GM18498 (cell line): Measurements from ENCODE around the gene EWSR1.

ENCODE experiments used
- ATAC-seq: cut with Tn5 transposase; IDR thresholded peaks from one replicate; pipeline ENCODE4 v1.9.1; 2021; ENCODE audit warnings: mild to moderate bottlenecking, moderate library complexity; ENCODE audit not compliant: unreplicated experiment

The EWSR1 gene

DNA sequence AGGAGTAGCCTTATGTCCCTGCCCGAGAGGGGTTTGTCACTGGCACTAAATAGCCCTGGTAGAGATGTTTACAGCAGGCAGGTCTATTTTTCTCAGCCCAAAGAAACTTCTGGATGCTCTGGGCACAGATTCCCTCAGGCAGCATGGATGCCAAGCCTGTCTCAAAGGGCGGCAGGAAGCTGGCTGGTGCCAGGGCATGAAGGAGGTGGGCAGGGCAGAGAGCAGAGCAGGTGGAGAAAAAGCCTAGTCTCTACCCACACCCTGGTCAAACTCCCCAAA, 34.3 kb downstream of the EWSR1 start:
- no peak for ATAC-seq

DNA sequence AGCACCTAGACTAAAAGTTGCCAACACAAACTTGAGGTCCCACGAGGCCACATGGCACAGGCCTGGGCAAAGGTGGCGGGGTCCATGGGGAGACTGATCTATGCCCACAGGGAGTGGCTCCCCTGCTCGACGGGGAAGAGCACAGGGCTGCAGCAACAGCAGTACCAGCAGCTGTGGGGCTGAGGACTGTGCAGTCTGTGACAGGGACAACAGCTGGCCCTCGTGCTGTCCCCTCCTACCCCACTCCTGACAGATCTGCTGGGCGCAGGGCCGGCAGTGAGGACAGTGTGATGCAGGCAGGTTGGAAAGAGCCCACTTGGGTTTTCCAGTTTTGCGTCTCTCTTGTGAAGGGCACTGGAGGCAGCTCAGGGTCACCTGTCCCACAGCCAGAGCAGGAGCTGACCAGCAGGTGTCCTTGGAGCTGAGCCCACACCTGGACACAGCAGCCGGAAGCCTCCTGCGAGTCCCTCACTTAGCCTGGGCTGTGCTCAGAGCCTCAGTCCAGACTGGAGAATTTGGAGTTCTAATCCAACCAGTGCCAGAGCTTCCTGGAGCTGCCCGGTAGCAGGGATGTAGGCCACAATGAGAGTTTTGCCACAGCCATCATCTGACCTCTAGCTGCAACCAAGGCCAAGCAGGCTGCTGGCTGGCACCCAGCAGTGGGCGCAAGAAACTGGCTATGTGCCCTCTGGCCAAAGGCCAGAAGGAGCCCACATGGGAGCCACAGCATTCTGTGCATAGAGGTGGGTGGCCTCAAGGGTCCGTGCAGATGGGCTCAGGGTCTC, 34.8 kb downstream of the EWSR1 start:
- no peak for ATAC-seq

DNA sequence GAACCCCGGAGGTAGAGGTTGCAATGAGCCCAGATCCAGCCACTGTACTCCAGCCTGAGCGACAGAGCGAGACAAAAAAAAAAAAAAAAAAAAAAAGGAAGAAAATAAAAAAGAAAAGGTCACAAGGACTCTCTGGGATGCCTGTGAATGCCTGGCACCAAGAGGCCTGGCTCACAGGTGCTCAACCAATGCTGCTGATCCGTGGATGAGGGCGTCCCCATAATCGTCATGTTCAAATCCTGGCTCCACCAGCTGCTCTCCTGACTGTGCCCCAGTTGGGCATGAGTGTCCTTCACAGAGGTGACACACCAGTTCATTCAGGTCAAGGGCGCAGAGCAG, 37.7 kb downstream of the EWSR1 start:
- ATAC-seq: no peak

DNA sequence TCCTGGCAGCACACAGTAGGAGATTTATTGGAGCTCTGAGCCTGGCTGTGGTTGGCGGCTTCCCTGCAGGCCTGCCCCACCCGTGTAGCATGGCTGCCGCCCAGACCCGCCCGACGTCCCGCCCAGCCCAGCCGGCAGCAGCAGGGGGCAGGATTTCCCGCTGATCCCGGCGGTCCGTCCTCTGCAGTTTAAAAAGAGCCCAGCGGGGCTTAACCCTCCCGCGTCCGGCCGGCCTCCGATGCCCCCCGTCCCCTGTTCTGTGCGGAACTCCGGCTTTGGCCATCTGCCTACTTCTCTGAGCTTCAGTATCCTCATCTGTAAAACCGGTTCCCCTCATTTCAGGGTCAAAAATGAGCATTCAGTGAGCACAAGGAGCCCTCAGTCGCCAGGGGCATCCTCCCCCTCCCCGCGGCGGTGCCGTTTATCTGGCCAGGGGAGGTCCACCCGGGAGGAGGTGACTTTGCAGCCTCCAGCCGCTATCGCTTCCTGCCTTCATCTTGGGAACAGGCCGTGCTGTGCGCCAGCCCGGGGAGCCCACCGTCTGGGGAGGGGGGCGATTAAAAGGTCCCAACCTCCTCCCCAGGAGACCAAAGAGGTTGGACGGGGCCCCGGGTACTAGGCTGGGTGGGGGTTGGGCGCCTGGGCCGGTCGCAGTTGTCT, 38.2 kb downstream of the EWSR1 start, which contains the start of gene GAS2L1:
Gene GAS2L1 (plus strand): TSS at position 476 of the 660 bp plus-strand sequence. CDS start 1,456 bp downstream, outside the sequence.
- no peak for ATAC-seq

DNA sequence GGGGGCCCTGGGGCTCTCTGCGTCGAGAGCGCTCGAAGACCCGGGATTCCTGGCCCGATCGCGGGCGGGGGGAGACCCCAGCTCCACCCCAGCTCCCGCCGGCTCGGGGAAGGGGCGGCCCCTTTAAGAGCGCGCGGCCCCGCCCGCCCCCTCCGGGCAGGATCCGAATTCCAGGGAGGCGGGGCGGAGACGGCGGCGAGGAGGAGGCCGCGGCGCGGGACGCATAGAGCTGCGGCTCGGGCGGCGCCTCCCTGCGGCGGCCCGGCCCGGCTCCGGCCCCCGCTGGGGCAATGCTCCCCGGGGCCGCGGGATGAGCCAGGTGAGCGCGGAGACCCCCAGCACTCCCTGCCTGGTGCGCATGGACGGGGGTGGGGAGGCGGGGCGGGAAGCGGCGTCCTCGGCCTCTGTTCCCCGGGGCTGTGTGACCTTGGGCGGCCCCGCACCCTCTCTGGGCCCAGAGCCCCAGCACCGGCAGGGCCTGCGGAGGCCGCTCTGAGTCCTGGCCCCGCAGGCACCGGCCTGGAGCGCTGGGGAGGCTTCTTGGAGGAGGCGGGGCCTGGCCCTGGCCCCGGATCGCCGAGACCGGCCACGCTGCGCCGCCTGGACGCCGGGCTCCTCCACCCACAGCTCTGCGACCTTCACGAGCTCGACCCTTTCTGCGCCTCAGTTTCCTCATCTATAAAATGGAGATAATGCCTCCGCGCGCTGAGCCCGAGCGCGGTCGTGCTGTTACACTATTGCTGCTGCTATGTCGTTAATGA, 38.9 kb downstream of the EWSR1 start:
- ATAC-seq: no peak

DNA sequence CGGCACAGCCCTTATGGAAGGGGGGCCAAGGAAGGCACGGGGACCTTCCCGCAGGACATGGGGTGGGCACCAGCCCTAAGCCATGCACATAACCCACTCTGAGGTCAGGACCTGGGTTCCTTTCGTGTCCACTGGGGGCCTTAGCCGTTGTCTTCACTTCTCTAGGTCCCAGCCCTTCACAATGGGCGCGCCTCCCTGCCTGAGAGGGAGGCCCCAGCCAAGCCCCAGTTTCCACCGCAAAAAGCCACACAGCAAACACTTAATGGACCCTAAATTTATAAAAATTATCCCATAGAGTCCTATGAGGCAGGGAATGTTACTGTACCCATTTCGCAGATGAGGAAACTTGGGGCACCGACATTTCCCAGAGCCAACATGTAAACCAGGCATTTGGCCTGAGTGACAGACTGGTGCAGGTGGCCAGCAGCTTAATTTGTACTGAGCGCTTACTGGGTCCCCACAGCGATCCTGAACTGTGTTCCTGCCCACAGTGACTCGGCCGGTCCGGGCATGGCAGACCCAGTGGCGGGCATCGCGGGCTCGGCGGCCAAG, 39.6 kb downstream of the EWSR1 start:
- no peak for ATAC-seq

DNA sequence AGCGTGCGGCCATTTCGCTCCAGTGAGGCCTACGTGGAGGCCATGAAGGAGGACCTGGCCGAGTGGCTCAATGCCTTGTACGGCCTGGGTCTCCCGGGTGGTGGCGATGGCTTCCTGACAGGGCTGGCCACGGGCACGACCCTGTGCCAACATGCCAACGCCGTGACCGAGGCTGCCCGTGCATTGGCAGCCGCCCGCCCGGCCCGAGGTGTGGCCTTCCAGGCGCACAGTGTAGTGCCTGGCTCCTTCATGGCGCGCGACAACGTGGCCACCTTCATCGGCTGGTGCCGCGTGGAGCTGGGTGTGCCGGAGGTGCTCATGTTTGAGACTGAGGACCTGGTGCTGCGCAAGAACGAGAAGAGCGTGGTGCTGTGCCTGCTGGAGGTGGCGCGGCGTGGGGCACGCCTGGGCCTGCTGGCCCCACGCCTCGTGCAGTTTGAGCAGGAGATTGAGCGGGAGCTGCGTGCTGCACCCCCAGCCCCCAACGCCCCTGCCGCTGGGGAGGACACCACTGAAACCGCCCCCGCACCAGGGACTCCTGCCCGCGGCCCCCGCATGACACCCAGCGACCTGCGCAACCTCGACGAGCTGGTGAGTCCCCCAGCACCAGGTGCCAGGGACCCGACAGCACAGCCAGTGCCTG, 40.2 kb downstream of the EWSR1 start:
- no peak for ATAC-seq

DNA sequence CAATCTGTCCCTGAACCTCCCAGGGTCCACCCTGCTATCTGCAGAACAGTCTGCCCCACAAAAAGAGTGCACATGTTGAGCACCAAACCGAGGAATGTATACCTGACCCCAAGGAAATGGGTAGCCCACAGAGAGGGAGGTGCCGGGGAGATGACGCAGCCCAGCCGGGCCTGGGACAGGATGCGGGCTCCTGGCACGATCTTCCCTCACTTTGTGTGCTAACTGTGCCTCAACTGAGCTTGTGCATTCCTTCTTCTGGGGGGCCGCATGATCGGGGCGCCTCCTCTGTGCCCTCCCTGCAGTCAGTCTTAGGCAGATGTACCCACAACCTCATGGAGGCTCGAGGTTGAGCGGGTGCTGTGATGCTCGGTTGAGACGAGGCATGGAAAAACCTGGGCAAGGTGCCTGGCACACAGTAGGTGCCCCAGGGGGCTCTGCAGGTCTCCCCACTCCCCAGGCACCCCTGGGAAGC, 40.8 kb downstream of the EWSR1 start:
- ATAC-seq: no peak

DNA sequence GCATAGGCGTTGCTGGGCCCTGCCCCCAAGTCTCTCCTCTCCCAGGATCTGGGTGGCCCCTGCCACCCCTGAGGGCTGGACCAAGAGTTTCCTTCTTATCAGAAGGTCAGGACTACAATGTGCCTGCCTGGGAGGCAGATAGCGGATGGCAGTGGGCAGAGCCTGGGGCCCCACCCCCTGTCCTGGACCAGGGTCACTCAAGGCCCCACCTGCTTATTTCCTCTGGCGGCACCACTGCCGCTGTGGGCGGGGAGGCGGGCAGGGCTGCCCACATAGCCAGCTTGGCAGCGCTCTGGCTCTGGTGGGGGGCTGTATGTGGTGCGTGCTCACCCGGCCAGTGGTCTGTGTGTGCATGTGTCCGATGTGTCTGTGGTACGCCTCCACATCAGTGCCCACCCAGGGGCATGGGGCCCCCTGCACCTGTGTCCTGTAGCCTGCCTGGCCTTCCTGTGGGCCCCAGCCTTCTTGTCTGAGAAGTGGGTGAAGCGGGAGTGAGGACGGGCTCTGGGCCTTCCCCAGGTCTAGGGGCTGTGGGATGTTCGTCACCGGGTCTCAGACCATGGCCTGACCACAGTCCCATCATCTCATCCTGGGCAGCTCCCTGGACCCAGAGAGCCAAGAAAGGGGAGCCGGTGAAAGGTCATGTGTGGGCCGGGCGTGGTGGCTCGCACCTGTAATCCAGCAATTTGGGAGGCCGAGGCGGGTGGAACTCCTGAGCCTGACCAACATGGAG, 41.4 kb downstream of the EWSR1 start:
- ATAC-seq: no peak

DNA sequence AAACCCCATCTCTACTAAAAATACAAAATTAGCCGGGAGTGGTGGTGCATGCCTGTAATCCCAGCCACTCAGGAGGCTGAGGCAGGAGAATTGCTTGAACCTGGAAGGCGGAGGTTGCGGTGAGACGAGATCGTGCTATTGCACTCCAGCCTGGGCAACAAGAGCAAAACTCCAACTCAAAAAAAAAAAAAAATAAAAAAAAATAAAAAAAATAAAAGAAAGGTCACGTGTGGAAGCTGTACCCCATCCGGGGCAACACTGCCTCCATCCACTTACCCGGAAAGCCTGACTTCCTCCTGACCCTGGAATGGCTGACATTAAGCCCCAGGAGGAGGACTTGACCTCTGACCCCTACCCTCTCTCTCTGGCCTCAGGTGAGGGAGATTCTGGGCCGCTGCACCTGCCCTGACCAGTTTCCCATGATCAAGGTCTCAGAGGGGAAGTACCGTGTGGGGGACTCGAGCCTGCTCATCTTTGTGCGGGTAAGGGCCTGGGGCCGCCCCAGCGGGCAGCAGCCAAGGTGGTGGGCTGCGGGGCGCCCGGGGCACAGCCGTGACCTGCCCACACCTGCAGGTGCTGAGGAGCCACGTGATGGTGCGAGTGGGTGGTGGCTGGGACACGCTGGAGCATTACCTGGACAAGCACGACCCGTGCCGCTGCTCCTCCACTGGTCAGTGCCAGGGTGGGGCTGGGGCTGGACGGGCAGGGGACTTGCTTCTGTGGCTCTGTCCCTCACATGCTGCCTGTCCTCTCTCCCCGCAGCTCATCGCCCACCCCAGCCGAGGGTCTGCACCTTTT, 42.2 kb downstream of the EWSR1 start:
- no peak for ATAC-seq

DNA sequence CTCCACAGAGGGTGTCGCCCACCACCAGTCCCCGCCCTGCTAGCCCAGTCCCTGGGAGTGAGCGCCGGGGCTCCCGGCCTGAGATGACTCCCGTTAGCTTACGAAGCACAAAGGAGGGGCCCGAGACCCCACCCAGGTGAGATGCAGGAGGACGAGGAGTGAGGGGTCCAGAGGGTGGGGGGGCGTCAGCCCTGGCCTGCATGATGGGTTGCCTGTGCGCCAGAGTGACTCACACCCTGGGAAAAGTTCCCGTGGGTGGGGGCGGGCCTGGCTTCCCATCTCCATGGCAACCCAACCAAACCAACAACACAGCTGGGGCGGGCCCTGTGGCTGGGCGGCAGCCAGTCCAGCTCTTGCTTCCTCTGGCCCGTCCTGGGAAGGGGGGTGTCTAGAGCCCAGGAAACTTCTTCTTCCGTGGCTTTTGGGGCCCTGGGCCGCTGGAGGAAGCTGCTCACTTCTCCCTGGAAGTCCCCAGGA, 42.8 kb downstream of the EWSR1 start:
- ATAC-seq: no peak

DNA sequence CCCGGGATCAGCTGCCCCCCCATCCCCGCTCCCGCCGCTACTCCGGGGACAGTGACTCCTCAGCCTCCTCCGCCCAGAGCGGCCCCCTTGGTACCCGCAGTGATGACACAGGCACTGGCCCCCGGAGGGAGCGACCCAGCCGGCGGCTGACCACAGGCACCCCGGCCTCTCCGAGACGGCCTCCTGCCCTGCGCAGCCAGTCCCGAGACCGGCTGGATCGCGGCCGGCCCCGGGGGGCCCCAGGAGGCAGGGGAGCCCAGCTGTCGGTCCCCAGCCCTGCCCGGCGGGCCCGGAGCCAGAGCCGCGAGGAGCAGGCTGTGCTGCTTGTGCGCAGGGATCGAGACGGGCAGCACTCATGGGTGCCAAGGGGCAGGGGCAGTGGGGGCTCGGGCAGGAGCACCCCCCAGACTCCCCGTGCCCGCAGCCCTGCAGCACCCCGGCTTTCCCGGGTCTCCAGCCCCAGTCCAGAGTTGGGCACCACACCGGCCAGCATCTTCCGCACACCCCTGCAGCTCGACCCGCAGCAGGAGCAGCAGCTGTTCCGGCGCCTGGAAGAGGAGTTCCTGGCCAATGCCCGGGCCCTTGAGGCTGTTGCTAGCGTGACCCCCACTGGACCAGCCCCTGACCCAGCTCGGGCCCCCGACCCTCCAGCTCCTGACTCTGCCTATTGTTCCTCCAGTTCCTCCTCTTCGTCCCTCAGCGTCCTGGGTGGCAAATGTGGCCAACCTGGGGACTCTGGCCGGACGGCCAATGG, 43.6 kb downstream of the EWSR1 start:
- no peak for ATAC-seq

DNA sequence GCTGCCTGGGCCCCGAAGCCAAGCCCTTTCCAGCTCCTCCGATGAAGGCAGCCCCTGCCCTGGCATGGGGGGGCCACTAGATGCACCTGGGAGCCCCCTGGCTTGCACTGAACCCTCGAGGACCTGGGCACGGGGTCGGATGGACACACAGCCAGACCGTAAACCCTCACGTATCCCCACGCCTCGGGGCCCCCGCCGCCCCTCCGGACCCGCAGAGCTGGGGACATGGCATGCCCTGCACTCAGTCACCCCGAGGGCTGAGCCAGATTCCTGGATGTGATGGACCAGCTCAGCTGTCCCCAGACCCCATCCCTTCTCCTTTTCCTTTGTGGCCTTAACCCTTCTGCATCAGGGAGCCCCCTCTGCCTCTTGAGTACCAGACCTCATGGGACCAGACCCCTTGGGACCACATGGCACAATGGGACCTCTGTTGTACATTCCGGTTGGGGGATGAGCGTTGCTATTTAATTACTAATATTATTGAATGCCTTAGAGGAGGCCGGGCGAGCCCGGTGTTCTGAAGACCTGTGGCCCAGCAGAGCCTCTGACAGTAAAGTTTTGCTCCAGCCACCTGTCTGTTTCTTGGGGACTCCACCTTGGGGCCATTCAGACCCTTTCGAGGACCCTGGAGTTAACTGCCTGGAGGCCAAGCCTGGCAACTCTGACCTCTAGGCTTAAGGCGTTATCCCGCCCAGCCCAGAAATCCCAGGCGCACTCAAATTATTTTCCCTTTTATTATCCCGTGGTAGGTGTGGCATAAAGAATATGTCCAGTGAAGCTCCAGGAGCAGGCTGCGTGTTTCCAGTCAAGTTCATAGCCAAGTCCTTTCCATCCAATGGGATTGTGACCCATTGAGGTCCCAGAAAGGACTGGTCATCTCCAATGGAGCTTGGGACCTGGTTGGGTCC, 44.4 kb downstream of the EWSR1 start:
- no peak for ATAC-seq

DNA sequence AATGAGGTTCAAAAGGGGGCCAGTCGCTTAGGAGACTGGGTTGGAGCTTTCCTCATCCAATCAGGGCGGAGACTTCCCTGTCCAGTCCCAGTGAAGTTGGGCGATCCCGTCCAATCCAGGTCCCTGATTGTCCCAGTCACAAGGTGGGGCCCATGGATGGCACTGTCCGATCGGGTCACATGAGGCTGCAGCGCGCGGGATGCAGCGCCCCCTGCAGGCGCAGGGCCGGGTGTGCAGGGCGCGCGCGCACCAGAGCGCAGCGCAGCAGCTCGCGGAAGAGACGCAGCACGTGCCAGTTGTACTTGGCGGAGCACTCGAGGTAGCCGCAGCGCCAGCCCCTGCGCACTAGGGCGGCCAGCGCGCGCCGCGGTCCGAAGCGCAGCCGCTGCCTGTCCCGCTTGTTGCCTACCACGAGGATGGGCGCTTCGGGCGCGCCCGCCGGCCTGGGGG, 45.1 kb downstream of the EWSR1 start:
- ATAC-seq: no peak

DNA sequence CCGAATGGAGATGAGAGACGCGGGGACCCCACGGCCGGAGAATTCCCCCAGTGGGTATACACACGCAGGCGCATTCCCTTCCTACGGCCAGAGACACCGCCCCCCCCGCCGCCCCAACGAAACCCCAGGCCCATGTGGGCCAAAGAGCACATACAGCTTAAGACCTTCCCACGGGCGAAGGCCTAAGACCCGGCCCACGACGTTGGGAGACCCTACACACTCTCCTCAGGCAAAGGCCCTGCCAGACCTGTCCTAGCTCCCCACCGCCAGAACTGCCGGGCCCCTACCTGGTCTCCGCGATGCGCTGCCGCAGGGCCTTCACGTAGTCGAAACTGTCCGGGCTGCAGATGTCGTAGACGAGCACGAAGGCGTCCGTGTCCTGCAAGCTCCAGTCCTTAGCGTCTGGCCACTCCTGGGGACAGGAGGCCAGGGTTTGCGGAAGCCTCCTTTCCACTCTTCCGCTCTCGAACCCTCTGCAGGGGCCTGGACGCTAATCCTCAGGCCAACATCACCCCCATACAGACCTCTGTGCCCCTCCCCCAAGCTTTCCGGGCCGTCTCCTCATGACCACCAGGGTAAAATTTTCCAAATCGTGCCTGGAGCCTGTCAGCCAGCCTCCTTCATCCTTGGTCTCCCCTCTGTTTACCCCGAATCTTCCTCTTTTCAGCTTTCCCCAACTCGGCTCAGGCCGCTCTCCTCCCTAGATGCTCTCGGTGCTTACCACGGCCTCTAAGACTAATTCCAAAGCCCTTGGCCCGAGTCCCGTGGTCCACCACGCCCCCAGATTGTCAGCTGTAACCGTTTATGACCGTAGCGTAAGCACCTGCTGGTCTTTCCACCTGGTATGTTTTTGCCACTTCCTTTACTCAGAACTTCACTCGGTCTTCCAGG, 45.8 kb downstream of the EWSR1 start:
- ATAC-seq: no peak

DNA sequence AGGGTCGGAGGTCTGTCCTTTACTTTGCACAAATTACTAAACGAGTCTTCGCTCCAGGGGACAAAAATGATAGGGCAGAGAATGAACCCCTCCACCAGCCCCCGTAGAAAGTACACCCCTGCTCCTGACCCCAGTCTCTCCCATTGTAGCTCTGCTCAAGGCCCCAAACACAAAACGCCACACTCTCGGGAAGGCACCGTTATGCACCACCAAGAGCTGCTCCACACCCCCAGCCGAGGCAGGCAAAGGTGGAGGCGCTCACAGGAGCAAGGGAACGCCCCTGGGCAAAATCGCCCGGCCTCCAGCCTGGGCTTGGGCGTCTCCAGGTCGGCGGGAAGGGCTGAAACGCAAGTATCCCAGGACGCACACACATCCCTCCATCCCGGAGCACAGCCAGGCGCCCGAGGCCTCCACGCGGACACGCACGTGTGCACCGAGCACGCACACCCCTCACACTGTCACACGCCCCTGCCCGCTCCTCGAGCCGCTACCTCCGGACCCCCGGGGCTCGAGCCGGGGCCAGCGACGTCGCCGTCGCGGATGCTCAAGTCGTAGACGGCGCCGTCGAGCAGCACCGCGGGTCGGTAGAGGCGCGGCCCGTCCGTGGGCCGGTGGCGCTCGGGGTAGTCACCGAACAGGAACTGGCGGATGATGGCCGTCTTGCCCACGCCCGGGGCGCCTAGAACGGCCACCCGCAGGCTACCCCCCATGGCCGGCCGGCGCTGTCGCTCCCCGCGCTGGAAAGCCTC, 46.6 kb downstream of the EWSR1 start:
- no peak for ATAC-seq
